ENCODE results near the gene SLCO3A1. TPM values are rescaled to one million over a fixed set of nuclear protein-coding genes. Genes with fewer than 3 reads are reported as not detected.

Gene SLCO3A1
- total RNA-seq, 1 experiment from 2014 or later = 9.1 TPM

DNA sequence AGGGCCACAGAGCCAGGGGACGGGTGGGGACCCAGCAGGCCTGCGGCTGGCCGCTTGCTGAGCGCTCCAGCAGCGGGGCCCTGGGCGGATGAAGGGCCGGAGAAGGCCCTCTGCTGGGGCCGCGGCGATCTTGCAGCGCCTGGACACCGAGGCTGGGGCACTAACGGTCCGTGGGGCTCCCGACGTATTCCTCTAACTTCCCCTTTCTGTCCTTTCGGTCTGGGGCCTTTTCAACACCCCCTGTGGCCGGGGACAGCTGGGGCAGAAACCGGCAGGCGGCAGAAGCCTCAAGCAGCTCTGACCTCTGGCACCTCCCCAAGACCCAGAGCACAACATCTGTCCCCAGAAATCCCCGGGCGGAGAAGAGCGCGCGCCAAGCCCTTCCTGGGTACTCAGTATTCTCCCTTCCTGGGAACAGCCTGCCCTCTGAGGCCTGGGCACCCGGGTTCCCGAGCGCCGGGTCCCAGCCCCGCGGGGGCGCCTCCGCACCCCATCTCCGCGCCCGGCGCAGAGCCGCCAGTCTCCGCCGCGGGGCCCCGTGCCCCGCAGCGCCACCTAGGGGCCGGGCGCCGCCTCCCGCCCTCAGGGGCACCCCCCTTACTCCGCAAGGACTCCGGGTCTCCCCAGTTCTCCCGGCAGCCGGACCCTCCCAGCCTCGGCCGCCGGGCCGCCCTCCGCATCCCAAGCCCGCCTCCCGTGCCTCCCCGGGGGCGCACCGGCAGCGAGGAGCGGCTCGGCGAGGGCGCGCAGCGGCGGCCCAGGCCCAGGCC is 582 bp upstream of the SLCO3A1 start:
- Mint-ChIP-seq H3K27me3 (ENCODE audit: low read depth) (peaks cover 24% of the 10 kb centered on the region), H3K36me3 (no peaks in the 10 kb centered on the region), H3K9me3 (peaks cover 3% of the 10 kb centered on the region), H3K4me1 (peaks cover 40% of the 10 kb centered on the region), H3K4me3 (peak overlapping the region; percentile 71), H3K27ac (no peak overlapping the region)
- CTCF ChIA-PET = interaction anchor here (0.6 to 5.4 kb wide), 17 partner anchors 8 to 551 kb away, joined by 3 to 52 read pairs (median 4); no protein-coding TSS in a partner anchor
- POLR2A ChIA-PET = interaction anchor here (0.9 to 1.5 kb wide), 2 partner anchors 146 to 175 kb away, joined by 3 to 4 read pairs; no protein-coding TSS in a partner anchor
- DNase-seq (ENCODE audit: low spot score) = peak; percentile 69
- peak; percentile 62 for ATAC-seq
- TF ChIP-seq, protein P1, sequence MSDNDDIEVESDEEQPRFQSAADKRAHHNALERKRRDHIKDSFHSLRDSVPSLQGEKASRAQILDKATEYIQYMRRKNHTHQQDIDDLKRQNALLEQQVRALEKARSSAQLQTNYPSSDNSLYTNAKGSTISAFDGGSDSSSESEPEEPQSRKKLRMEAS (CRISPR knock-in tag; IDR thresholded peaks at IDR 0.05) = 0 out of 2 replicates have a peak, but pooled peaks have one; percentile 20
- TF ChIP-seq ETV6 (CRISPR knock-in tag; IDR thresholded peaks at IDR 0.05) (no peak), MYBL2 (CRISPR knock-in tag; IDR thresholded peaks at IDR 0.05) (peak; percentile 53; the same call in 1 of the 2 replicates), E2F4 (CRISPR knock-in tag; IDR thresholded peaks at IDR 0.05; ENCODE audit: borderline replicate concordance, low read depth) (no peak), NFATC4 (CRISPR knock-in tag; IDR thresholded peaks at IDR 0.05) (no peak), KAT7 (CRISPR knock-in tag; IDR thresholded peaks at IDR 0.05; ENCODE audit: borderline replicate concordance) (peak; percentile 2; the same call in 1 of the 2 replicates), HMGXB4 (CRISPR knock-in tag; IDR thresholded peaks at IDR 0.05) (0 out of 2 replicates have a peak, but pooled peaks have one; percentile 34), SP1 (CRISPR knock-in tag; conservative IDR thresholded peaks at IDR 0.05) (0 out of 2 replicates have a peak, but pooled peaks have one; percentile 31), AR (CRISPR knock-in tag; IDR thresholded peaks at IDR 0.05) (no peak), ARID4B (CRISPR knock-in tag; IDR thresholded peaks at IDR 0.05; ENCODE audit: borderline replicate concordance) (peak; percentile 58; the same call in 1 of the 2 replicates), CTCF (IDR thresholded peaks at IDR 0.05) (peak; percentile 85), FOXK1 (CRISPR knock-in tag; IDR thresholded peaks at IDR 0.05) (0 out of 2 replicates have a peak, but pooled peaks have one; percentile 17), ZNF423 (CRISPR knock-in tag; IDR thresholded peaks at IDR 0.05) (peak; percentile 82), CREM (CRISPR knock-in tag; IDR thresholded peaks at IDR 0.05) (no peak)
- TF ChIP-seq, protein P2, sequence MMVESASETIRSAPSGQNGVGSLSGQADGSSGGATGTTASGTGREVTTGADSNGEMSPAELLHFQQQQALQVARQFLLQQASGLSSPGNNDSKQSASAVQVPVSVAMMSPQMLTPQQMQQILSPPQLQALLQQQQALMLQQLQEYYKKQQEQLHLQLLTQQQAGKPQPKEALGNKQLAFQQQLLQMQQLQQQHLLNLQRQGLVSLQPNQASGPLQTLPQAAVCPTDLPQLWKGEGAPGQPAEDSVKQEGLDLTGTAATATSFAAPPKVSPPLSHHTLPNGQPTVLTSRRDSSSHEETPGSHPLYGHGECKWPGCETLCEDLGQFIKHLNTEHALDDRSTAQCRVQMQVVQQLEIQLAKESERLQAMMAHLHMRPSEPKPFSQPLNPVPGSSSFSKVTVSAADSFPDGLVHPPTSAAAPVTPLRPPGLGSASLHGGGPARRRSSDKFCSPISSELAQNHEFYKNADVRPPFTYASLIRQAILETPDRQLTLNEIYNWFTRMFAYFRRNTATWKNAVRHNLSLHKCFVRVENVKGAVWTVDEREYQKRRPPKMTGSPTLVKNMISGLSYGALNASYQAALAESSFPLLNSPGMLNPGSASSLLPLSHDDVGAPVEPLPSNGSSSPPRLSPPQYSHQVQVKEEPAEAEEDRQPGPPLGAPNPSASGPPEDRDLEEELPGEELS (CRISPR knock-in tag; IDR thresholded peaks at IDR 0.05) = 0 out of 2 replicates have a peak, but pooled peaks have one; percentile 11
